H1 (cell line): ENCODE data around the gene NIN. TPM values are rescaled to one million over a fixed set of nuclear protein-coding genes. Genes with fewer than 3 reads are reported as not detected.

ENCODE experiments used
- CTCF ChIA-PET: fragments of 300-600 bp; sonication (Branson Sonifier 250); formaldehyde crosslinking; loops from one replicate; lab custom pipeline; 2021; ENCODE audit not compliant: partially characterized antibody; lab: Charles Lee
- POLR2A ChIA-PET: fragments of 300-600 bp; sonication (Branson Sonifier 250); formaldehyde crosslinking; loops from one replicate; lab custom pipeline; 2021; ENCODE audit warnings: inconsistent platforms; ENCODE audit not compliant: partially characterized antibody; lab: Charles Lee
- DNase-seq, 2 experiments: peaks; one replicate each; pipeline versions ENCODE4 v3.0.0 to v3.0.0-alpha.2; 2010 to 2022; ENCODE audit warnings: low spot score in 2 of 2, low read depth in 1 of 2, mixed read lengths in 1 of 2
- FAIRE-seq: peaks from 2 replicates; lab custom pipeline; 2011; peaks lifted over from hg19 to GRCh38; lab: Jason Lieb, UNC
- H2AFZ ChIP-seq: 2 replicates; pipeline ENCODE4 v1.8.1; 2012; ENCODE audit warnings: low read length, inconsistent platforms
- H2AK5ac ChIP-seq: 2 replicates; pipeline ENCODE4 v1.6.1; 2013; ENCODE audit warnings: low read depth, low read length
- H2BK120ac ChIP-seq: replicated peaks from 2 replicates; pipeline ENCODE3; 2013; ENCODE audit warnings: low read depth, low read length, inconsistent platforms
- H2BK12ac ChIP-seq: 2 replicates; pipeline ENCODE4 v1.6.1; 2013; ENCODE audit warnings: low read depth, low read length
- H2BK15ac ChIP-seq: 2 replicates; pipeline ENCODE4 v1.6.1; 2013; ENCODE audit warnings: low read length
- H2BK20ac ChIP-seq: 2 replicates; pipeline ENCODE4 v1.6.1; 2013; ENCODE audit warnings: low read length
- H2BK5ac ChIP-seq: 2 replicates; pipeline ENCODE4 v1.6.1; 2013; ENCODE audit warnings: low read depth, low read length
- H3K14ac ChIP-seq: 2 replicates; pipeline ENCODE4 v1.6.1; 2013; ENCODE audit warnings: inconsistent platforms; ENCODE audit not compliant: insufficient read length
- H3K18ac ChIP-seq: 2 replicates; pipeline ENCODE4 v1.6.1; 2013; ENCODE audit warnings: low read length; ENCODE audit errors: extremely low read depth
- H3K23ac ChIP-seq: 2 replicates; pipeline ENCODE4 v1.6.1; 2013; ENCODE audit warnings: inconsistent platforms; ENCODE audit not compliant: insufficient read length
- H3K23me2 ChIP-seq: 2 replicates; pipeline ENCODE4 v1.6.1; 2013; ENCODE audit warnings: low read depth, low read length
- H3K27ac ChIP-seq: 2 replicates; pipeline ENCODE4 v1.6.1; 2011; ENCODE audit warnings: low read depth, low read length, inconsistent platforms
- H3K27me3 ChIP-seq, 4 experiments: replicated peaks in 1 of 4; 1 replicate in 1 of 4; 2 replicates in 3 of 4; pipeline versions ENCODE4 v1.6.1 to v1.8.1; 2011 to 2013; ENCODE audit warnings: low read length in 3 of 4, mild to moderate bottlenecking in 3 of 4, inconsistent platforms in 2 of 4, mixed read lengths in 2 of 4, moderate library complexity in 1 of 4; ENCODE audit not compliant: control insufficient read depth in 3 of 4, insufficient read depth in 3 of 4; ENCODE audit errors: extremely low read depth in 1 of 4
- H3K36me3 ChIP-seq, 4 experiments: 2 replicates each; pipeline versions ENCODE4 v1.6.1 to v1.8.1; 2011 to 2013; ENCODE audit warnings: mild to moderate bottlenecking in 4 of 4, low read length in 3 of 4, moderate library complexity in 2 of 4, control low read depth in 1 of 4, inconsistent platforms in 1 of 4; ENCODE audit not compliant: insufficient read depth in 4 of 4, control insufficient read depth in 2 of 4
- H3K4ac ChIP-seq: replicated peaks from 2 replicates; pipeline ENCODE3; 2013; ENCODE audit warnings: low read length, low read depth, mixed read lengths, inconsistent platforms; ENCODE audit not compliant: insufficient read length
- H3K4me1 ChIP-seq, 4 experiments: replicated peaks in 1 of 4; 1 replicate in 1 of 4; 2 replicates in 3 of 4; pipeline versions ENCODE4 v1.6.1 to v1.8.1; 2011 to 2013; ENCODE audit warnings: low read length in 3 of 4, inconsistent platforms in 2 of 4, mixed read lengths in 1 of 4; ENCODE audit not compliant: insufficient read depth in 4 of 4, control insufficient read depth in 3 of 4
- H3K4me2 ChIP-seq, 2 experiments: 2 replicates each; pipeline versions ENCODE4 v1.6.1 to v1.8.1; 2011 to 2013; ENCODE audit warnings: low read depth in 2 of 2, low read length in 2 of 2, control low read depth in 1 of 2, inconsistent platforms in 1 of 2, mild to moderate bottlenecking in 1 of 2; ENCODE audit not compliant: insufficient read depth in 1 of 2
- H3K4me3 ChIP-seq, 4 experiments: fragments of 200-600, 300-600 bp in 1 of 4; sonication (generic), shearing (Covaris generic), sonication (Bioruptor Twin) in 1 of 4; 2 replicates each; pipeline versions ENCODE4 v1.5.1 to v1.8.1; 2011 to 2016; ENCODE audit warnings: low read length in 4 of 4, low read depth in 3 of 4, control low read depth in 2 of 4, inconsistent platforms in 2 of 4, mild to moderate bottlenecking in 2 of 4, mixed read lengths in 1 of 4, moderate library complexity in 1 of 4; ENCODE audit not compliant: insufficient read depth in 2 of 4; ENCODE audit errors: extremely low read depth in 1 of 4
- H3K56ac ChIP-seq: replicated peaks from 2 replicates; pipeline ENCODE3; 2013; ENCODE audit warnings: low read depth, mild to moderate bottlenecking, mixed read lengths, low read length, inconsistent platforms; ENCODE audit not compliant: insufficient read length
- H3K79me1 ChIP-seq: 2 replicates; pipeline ENCODE4 v1.6.1; 2013; ENCODE audit warnings: low read depth, low read length, control low read depth
- H3K79me2 ChIP-seq, 2 experiments: 2 replicates each; pipeline versions ENCODE4 v1.6.1 to v1.8.1; 2012 to 2013; ENCODE audit warnings: low read length in 2 of 2, mild to moderate bottlenecking in 2 of 2, inconsistent platforms in 1 of 2; ENCODE audit not compliant: insufficient read depth in 2 of 2, control insufficient read depth in 1 of 2
- H3K9ac ChIP-seq, 4 experiments: replicated peaks in 1 of 4; 1 replicate in 1 of 4; 2 replicates in 3 of 4; pipeline versions ENCODE4 v1.6.1 to v1.8.1; 2011 to 2013; ENCODE audit warnings: low read depth in 3 of 4, low read length in 3 of 4, control low read depth in 2 of 4, mild to moderate bottlenecking in 2 of 4, moderate library complexity in 2 of 4, inconsistent platforms in 1 of 4; ENCODE audit errors: extremely low read depth in 1 of 4
- H3K9me3 ChIP-seq, 2 experiments: 2 replicates each; pipeline versions ENCODE4 v1.6.1 to v1.8.1; 2012 to 2013; ENCODE audit warnings: mild to moderate bottlenecking in 2 of 2, moderate library complexity in 2 of 2, control low read depth in 1 of 2, inconsistent platforms in 1 of 2, low read depth in 1 of 2, low read length in 1 of 2, mixed read lengths in 1 of 2; ENCODE audit not compliant: insufficient read depth in 2 of 2
- H4K20me1 ChIP-seq, 2 experiments: replicated peaks in 1 of 2; 2 replicates each; pipeline versions ENCODE3 to v1.8.1; 2011 to 2013; ENCODE audit warnings: inconsistent platforms in 2 of 2, low read length in 2 of 2, mild to moderate bottlenecking in 1 of 2; ENCODE audit not compliant: insufficient read depth in 2 of 2, control insufficient read depth in 1 of 2
- H4K5ac ChIP-seq: 2 replicates; pipeline ENCODE4 v1.6.1; 2013; ENCODE audit warnings: low read length, low read depth, mixed read lengths, inconsistent platforms; ENCODE audit not compliant: insufficient read length
- H4K8ac ChIP-seq: 2 replicates; pipeline ENCODE4 v1.8.0; 2013; ENCODE audit warnings: mild to moderate bottlenecking, moderate library complexity, low read length, inconsistent platforms; ENCODE audit not compliant: insufficient read depth; ENCODE audit errors: extremely low read depth
- H4K91ac ChIP-seq: replicated peaks from 2 replicates; pipeline ENCODE3; 2013; ENCODE audit warnings: low read length, mixed read lengths, inconsistent platforms; ENCODE audit not compliant: insufficient read length
- CHD2 ChIP-seq: IDR thresholded peaks from 2 replicates; pipeline ENCODE4 v1.6.1; 2012; ENCODE audit warnings: low read length, improper control_type of control experiment
- CTBP2 ChIP-seq: IDR thresholded peaks from 2 replicates; pipeline ENCODE4 v1.7.0; 2011; ENCODE audit warnings: borderline replicate concordance, mild to moderate bottlenecking, moderate library complexity, mixed read lengths, low read length; ENCODE audit not compliant: insufficient read depth, insufficient read length
- RNF2 ChIP-seq: fragments of 200-900, 300-1000 bp; sonication (generic); IDR thresholded peaks from 2 replicates; pipeline ENCODE4 v1.7.1; 2016; ENCODE audit warnings: borderline replicate concordance, low read depth, mild to moderate bottlenecking, antibody characterized with exemption, low read length; ENCODE audit not compliant: poor library complexity, severe bottlenecking; ENCODE audit errors: missing control alignments
- SIN3A ChIP-seq, 2 experiments: IDR thresholded peaks in 1 of 2; conservative IDR thresholded peaks in 1 of 2; 2 replicates each; pipeline ENCODE4 v1.6.1; 2011 to 2012; ENCODE audit warnings: low read length in 2 of 2, improper control_type of control experiment in 1 of 2, low read depth in 1 of 2, mild to moderate bottlenecking in 1 of 2
- TAF1 ChIP-seq: IDR thresholded peaks from 2 replicates; pipeline ENCODE4 v1.6.1; 2011; ENCODE audit warnings: mild to moderate bottlenecking, low read depth, low read length
- WGBS, 2 experiments: shearing (Covaris generic) in 1 of 2; methylation state at CpG; one replicate each; pipeline versions ENCODE4 v1.1.6 to v1.1.7; 2013 to 2015; ENCODE audit warnings: low lambda C conversion rate in 2 of 2, mixed read lengths in 2 of 2, inconsistent platforms in 1 of 2, low coverage in 1 of 2, missing lambda C conversion rate in 1 of 2; ENCODE audit not compliant: insufficient replicate concordance in 2 of 2, insufficient coverage in 1 of 2, insufficient read length in 1 of 2; ENCODE audit errors: extremely low coverage in 1 of 2, missing lambda C conversion rate in 1 of 2; 5-methylcytosine and 5-hydroxymethylcytosine counted together
- polyA plus RNA-seq, 7 experiments: library from polyadenylated mRNA; depleted of rRNA in 3 of 7; stranded (reverse) in 5 of 7; unstranded in 2 of 7; fragments of >200 nt in 5 of 7; fragments of 200-250 nt in 2 of 7; gene quantifications; 1 replicate in 5 of 7; 2 replicates in 1 of 7; 4 replicates in 1 of 7; pipeline versions ENCODE4 v1.2.1 to v1.2.3, GENCODE V29; 2011 to 2013; ENCODE audit warnings: missing spikeins in 2 of 7, mixed read lengths in 2 of 7
- total RNA-seq: library from RNA; stranded (reverse); fragmentation: NEBNext Ultra II Directional; extraction: Animal tissue kit (Norgen Biotek cat#: 25700); gene quantifications from 2 replicates; pipeline ENCODE4 v1.2.1, GENCODE V29; 2021
- TF ChIP-seq, protein P1 (sequence below): IDR thresholded peaks from 2 replicates; pipeline ENCODE4 v1.6.1; 2011; ENCODE audit warnings: low read length, improper control_type of control experiment

Gene NIN
- total and polyA plus RNA-seq, 2 of the 8 experiments (the other 6 are each of a cell fraction or from before 2014, with no cell fraction given), result 3.2 to 21.3 TPM

DNA sequence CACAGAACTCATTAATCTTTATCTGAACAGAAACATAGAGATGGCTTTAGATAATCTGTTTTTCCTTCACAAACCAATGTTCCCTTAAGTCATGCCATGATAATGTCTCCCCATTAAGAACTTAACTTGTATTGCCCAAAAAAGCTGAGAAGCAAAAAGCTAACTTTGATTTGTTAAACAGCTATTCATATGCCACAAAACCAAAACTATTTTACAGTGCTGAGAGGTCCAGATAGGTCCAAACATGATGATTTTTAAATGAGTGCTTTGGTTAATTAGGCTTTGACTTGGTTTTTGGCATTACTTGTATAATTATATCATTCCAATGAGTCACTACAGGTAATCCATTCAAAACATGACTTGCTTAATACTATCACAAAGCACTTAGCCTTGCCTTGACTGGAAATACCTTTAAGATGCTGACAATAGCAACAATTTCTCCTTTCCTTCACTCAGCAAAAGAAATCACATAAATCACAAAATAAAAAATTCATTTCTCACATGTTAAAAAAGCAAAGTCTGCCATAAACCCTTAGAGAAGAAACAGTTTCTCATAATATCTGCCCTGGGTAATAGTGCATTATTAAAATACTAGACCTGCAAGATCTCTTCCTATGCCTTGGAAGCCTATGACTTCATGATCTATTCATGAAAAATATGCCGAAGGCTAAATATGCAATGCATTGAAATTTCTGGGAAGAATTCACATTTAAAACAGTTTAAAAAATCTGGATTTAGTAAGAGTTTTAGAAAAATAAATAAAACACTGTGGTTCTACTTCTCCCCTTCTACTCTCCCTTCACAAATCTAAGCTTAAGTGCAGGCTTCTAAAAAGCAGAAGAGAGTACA is 110.8 kb downstream of the NIN start:
- no peak overlapping the region for H4K8ac ChIP-seq
- H3K4me2 ChIP-seq, result no peak overlapping the region
- no peaks in the 10 kb centered on the region for H3K9me3 ChIP-seq
- H3K18ac ChIP-seq, result no peak overlapping the region
- TF ChIP-seq CTBP2 (no peak), SIN3A (conservative IDR thresholded peaks at IDR 0.05 in 1 of 2, IDR thresholded peaks at IDR 0.05 in 1 of 2; ENCODE audit: low read depth in 1 of 2, low read length in 2 of 2) (no peak), RNF2 (no peak), TAF1 (no peak), CHD2 (no peak)
- TF ChIP-seq, protein P1, sequence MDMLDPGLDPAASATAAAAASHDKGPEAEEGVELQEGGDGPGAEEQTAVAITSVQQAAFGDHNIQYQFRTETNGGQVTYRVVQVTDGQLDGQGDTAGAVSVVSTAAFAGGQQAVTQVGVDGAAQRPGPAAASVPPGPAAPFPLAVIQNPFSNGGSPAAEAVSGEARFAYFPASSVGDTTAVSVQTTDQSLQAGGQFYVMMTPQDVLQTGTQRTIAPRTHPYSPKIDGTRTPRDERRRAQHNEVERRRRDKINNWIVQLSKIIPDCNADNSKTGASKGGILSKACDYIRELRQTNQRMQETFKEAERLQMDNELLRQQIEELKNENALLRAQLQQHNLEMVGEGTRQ, result no peak
- H3K27me3 ChIP-seq, result no peaks in the 10 kb centered on the region
- DNase-seq, result no peak
- no peak overlapping the region for H2BK12ac ChIP-seq
- H3K79me2 ChIP-seq, result no peaks in the 10 kb centered on the region
- peaks cover 2 to 15% (median 9%) of the 10 kb centered on the region in 4 experiments; a peak in 7 of 8 replicates for H3K36me3 ChIP-seq
- no peak overlapping the region for H3K9ac ChIP-seq
- H4K20me1 ChIP-seq, result no peaks in the 10 kb centered on the region
- 97% methylated on average over 1 of the region's 1 CpG; no CpG with 5 or more reads in 1 of the 2 experiments for WGBS, 2 experiments
- no peak overlapping the region for H4K91ac ChIP-seq
- no peaks in the 10 kb centered on the region for H3K79me1 ChIP-seq
- peaks cover 0 to 2% (median 0%) of the 10 kb centered on the region in 4 experiments; a peak in 1 of 7 replicates for H3K4me1 ChIP-seq
- no peak overlapping the region for H2BK15ac ChIP-seq
- H3K23me2 ChIP-seq, result no peaks in the 10 kb centered on the region
- H3K14ac ChIP-seq, result no peak overlapping the region
- H2AK5ac ChIP-seq, result no peak overlapping the region
- H3K4ac ChIP-seq, result no peak overlapping the region
- no peak overlapping the region for H3K27ac ChIP-seq
- ChIA-PET CTCF (interaction anchor here (0.8 to 1.6 kb wide), 5 partner anchors 12 to 187 kb away, joined by 3 to 5 read pairs (median 3); no protein-coding TSS in a partner anchor), POLR2A (interaction anchor here (0.7 kb wide), 1 partner anchor 51 kb away, joined by 3 read pairs; no protein-coding TSS in a partner anchor)
- H2BK20ac ChIP-seq, result no peak overlapping the region
- no peak for FAIRE-seq
- H3K23ac ChIP-seq, result no peak overlapping the region
- H2AFZ ChIP-seq, result no peak overlapping the region
- no peak overlapping the region for H3K4me3 ChIP-seq
- no peak overlapping the region for H2BK5ac ChIP-seq
- no peak overlapping the region for H3K56ac ChIP-seq
- H2BK120ac ChIP-seq, result no peak overlapping the region
- H4K5ac ChIP-seq, result no peak overlapping the region
